ENCODE data around the gene ATP6V1C2. TPM values are rescaled to one million over a fixed set of nuclear protein-coding genes. Genes with fewer than 3 reads are reported as not detected.
"Not testable (repeated sequence)": the region's sequence is repeated elsewhere in the genome, so short reads cannot be mapped to it uniquely, and the experiment has no call there.

ATP6V1C2 gene
- total RNA-seq, 1 donor from 2014 or later = not detected

DNA sequence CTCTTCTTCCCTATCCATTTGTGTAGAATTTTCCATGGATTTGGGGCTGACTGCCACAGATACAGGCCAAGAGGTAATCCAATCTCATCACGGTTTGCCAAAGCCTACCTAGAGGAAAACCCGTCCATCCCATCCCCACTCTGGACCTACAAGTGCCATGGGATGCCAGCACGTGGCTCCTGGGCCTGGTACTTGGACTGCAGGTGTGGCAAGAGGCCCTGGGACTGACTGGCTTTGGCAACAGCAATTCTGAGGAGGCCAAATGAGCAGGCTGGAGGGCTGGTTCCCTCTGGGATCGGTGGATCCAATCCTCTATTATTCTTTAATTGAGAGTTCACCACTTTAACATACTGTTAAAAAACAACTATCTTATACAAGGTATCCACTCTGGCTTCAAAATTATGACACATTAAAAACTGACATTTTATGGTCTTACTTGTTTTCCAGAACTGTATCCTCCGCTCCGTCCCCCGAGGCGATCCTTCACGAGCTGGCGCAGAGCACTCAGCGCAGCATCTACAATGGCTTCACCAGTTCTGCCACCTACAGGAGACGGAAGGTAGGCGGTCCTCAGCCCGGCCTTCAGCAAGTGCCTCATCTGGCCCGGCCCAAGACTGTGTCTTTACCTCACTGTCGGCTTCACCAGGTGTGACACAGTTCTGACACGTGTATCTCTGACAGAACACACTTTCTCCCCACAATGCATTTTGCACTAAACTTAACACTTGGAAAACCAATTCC, 71.4 kb downstream of the ATP6V1C2 start:
- Mint-ChIP-seq H3K36me3 (ENCODE audit: low read depth) (peaks cover 75% of the 10 kb centered on the region), H3K4me1 (peaks cover 11% of the 10 kb centered on the region), H3K27ac (no peak overlapping the region), H3K4me3 (no peak overlapping the region), H3K27me3 (no peaks in the 10 kb centered on the region), H3K9me3 (no peaks in the 10 kb centered on the region)
- no peak for DNase-seq
- intact Hi-C loops (cut with micrococcal nuclease) = no loop called here

DNA sequence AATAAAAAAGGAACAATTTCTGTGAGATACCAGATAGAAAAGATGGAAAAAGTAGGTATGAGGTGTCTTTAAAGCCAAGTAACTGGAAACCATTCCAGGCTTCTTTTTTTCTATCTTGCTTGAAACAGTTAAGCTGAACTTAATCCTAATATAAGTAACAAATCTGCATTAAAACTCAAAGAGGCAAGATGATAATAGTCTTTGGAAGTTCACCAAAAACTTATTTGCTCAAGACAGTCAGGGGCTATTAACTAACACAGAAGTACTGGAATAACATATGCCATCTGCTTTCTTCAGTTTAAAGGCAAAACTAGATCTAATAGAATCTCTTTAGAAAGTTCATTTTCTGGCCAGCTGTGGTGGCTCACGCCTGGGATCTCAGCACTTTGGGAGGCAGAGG, 72.4 kb downstream of the ATP6V1C2 start:
- Mint-ChIP-seq H3K27ac (no peak overlapping the region), H3K27me3 (no peaks in the 10 kb centered on the region), H3K4me3 (no peak overlapping the region), H3K4me1 (peaks cover 12% of the 10 kb centered on the region), H3K36me3 (ENCODE audit: low read depth) (peaks cover 69% of the 10 kb centered on the region), H3K9me3 (no peaks in the 10 kb centered on the region)
- intact Hi-C loops (cut with micrococcal nuclease) = no loop called here
- DNase-seq = no peak

DNA sequence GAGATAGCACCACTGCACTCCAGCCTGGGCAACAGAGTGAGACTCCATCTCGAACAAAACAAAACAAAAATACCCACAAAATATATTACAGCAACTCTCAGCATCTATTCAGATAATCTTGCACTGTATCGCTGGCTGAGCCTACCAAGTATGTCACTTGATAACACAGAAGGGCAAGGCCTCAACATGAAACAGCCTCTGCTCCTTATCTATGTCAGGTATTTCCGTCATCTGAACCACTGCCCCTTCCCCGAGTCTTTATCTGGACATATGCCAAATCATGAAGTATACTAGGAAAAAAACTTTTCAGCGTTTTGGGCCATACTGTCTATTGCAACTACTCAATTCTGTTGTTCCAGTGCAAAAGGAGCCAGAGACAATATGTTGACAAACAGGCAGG, 73.4 kb downstream of the ATP6V1C2 start:
- H3K27ac Mint-ChIP-seq = no peak overlapping the region
- intact Hi-C loops (cut with micrococcal nuclease) = no loop called here

DNA sequence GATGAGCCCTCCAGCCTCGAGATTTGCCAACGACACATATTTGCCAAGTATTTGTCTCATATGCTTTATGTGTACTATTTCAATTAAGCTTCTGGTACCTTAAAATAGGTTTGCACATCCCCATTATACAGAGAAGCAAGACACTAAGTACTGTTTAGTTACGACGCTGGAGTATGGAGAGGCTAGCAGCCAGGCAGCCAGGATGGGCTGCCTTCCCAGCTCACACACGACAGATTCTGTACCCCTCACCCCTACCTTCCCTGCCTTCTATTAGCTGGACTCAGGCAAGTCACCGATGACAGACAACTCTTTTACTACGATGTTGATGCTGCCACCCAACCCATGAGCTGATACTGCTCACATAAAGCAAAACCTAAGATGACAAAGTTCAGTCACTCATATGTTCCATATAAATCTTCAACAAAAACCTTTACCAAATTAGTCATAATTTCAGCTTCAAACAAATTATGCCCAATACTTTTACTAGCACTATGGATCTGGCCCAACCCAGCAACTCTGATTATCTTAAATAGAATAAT, 74.1 kb downstream of the ATP6V1C2 start:
- peaks cover 15% of the 10 kb centered on the region for H3K4me1 Mint-ChIP-seq
- H3K9me3 Mint-ChIP-seq = no peaks in the 10 kb centered on the region
- H3K27me3 Mint-ChIP-seq = no peaks in the 10 kb centered on the region
- no peak for DNase-seq
- intact Hi-C loops (cut with micrococcal nuclease) = no loop called here
- peaks cover 59% of the 10 kb centered on the region for H3K36me3 Mint-ChIP-seq (ENCODE audit: low read depth)
- H3K4me3 Mint-ChIP-seq = no peak overlapping the region
- peak overlapping the region; percentile 7 for H3K27ac Mint-ChIP-seq

More for the DNA sequence above, 73.4 kb downstream of the ATP6V1C2 start:
- Mint-ChIP-seq H3K4me3 (no peak overlapping the region), H3K36me3 (ENCODE audit: low read depth) (peaks cover 66% of the 10 kb centered on the region), H3K4me1 (peaks cover 15% of the 10 kb centered on the region), H3K27me3 (no peaks in the 10 kb centered on the region), H3K9me3 (no peaks in the 10 kb centered on the region)
- no peak for DNase-seq

DNA sequence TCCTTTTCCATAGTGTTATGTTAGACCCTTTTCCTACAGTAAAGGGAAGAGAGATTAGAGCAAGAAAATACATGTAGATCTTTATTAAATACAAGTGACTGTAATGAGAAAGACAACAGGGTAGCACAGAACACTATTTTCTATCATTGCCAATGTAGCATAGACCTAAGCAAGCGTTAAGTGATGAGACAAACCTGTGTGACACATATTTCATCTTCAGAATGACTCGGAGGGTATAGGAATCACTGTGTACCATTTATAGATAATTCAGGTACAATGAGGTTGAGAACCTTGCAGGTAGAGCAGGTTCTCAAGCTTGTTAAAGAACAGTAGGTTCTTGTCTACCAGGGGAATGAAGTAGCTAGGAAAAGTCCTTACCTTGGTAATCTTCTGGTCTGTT, 75.3 kb downstream of the ATP6V1C2 start:
- intact Hi-C loops (cut with micrococcal nuclease) = no loop called here
- H3K4me3 Mint-ChIP-seq = no peak overlapping the region

DNA sequence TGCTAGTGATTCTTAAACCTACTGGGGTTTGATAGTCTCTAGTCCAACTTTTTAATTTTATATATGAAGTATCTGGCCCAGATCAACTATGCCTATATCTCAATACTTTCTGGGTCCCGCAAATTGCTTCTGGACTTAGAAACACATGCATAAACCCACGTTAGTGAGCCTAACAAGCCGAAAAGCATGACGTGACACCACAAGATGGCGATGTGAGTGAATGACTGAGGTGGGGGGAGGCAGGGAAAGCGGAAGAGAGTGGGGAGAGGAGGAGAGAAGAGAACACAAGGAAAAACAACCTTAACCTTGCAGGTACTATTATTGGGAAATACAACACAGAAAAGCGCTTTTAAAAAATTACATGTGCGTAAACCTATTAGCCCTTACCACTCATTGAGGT, 77.4 kb downstream of the ATP6V1C2 start:
- H3K4me3 Mint-ChIP-seq = no peak overlapping the region

More for the DNA sequence above, 75.3 kb downstream of the ATP6V1C2 start:
- Mint-ChIP-seq H3K27ac (no peak overlapping the region), H3K27me3 (no peaks in the 10 kb centered on the region), H3K4me1 (peaks cover 11% of the 10 kb centered on the region), H3K9me3 (no peaks in the 10 kb centered on the region), H3K36me3 (ENCODE audit: low read depth) (peaks cover 48% of the 10 kb centered on the region)
- no peak for DNase-seq

DNA sequence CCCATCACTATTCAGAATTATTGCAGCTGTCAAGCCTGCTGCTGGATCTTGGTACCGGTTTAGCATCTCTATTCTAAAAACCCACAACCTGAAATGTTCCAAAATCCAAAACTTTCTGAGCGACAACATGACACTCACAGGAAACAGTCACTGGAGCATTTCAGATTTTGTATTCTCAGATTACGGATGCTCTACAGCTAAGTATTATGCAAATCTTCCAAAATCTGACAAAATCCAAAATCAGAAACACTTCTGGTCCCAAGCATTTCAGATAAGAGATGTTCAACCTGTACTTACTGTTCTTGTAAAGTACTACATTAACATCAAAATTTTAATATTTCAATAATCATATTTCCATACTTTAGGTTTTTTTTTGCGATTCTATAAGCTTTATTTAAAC, 78.7 kb downstream of the ATP6V1C2 start:
- Mint-ChIP-seq H3K4me3 (no peak overlapping the region), H3K27ac (no peak overlapping the region), H3K9me3 (no peaks in the 10 kb centered on the region), H3K27me3 (no peaks in the 10 kb centered on the region), H3K4me1 (peaks cover 11% of the 10 kb centered on the region), H3K36me3 (ENCODE audit: low read depth) (peaks cover 37% of the 10 kb centered on the region)
- DNase-seq = no peak
- intact Hi-C loops (cut with micrococcal nuclease) = no loop called here

More for the DNA sequence above, 77.4 kb downstream of the ATP6V1C2 start:
- Mint-ChIP-seq H3K4me1 (peaks cover 11% of the 10 kb centered on the region), H3K9me3 (no peaks in the 10 kb centered on the region), H3K27me3 (no peaks in the 10 kb centered on the region), H3K27ac (no peak overlapping the region), H3K36me3 (ENCODE audit: low read depth) (peaks cover 43% of the 10 kb centered on the region)
- intact Hi-C loops (cut with micrococcal nuclease) = no loop called here
- no peak for DNase-seq

DNA sequence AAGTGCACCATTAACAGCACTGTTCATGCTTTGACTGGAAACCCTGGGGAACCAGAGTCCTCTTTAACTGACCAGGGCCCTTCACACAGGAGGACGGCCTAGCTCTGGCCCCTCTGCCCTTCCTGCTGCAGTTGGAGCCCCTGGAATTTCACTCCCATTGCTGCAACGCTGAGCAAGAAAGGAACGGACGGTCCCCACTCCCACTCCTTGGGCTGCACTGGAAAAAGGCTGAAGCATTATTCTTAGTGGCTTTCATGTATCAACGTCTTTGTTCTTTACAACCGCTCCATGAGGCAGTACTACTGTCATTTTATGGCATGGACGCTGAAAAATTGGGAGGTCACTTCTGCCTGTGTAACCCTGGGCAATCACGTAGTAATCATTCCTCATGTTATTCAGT, 81.2 kb downstream of the ATP6V1C2 start:
- peaks cover 12% of the 10 kb centered on the region for H3K4me1 Mint-ChIP-seq
- intact Hi-C loops (cut with micrococcal nuclease) = no loop called here
- H3K27ac Mint-ChIP-seq = no peak overlapping the region
- H3K4me3 Mint-ChIP-seq = no peak overlapping the region
- peaks cover 27% of the 10 kb centered on the region for H3K36me3 Mint-ChIP-seq (ENCODE audit: low read depth)
- no peaks in the 10 kb centered on the region for H3K9me3 Mint-ChIP-seq
- H3K27me3 Mint-ChIP-seq = no peaks in the 10 kb centered on the region
- no peak for DNase-seq

DNA sequence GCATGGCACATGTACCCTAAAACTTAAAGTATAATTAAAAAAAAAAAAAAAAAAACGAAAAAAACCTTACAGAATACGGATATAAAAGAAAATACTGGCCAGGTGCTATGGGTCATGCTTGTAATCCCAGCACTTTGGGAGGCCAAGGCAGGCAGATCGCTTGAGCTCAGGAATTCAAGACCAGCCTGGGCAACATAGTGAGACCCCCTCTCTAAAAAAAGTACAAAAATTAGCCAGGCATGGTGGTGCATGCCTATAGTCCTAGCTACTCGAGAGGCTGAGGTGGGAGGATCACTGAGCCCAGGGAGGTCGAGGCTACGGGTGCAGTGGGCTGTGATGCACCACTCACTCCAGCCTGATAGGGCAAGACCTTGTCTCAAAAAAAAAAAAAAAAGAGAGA, 84.6 kb downstream of the ATP6V1C2 start:
- intact Hi-C loops (cut with micrococcal nuclease); H3K4me3 Mint-ChIP-seq; DNase-seq; H3K9me3 Mint-ChIP-seq; H3K27me3 Mint-ChIP-seq; H3K27ac Mint-ChIP-seq: not testable (repeated sequence)
- peaks cover 30% of the 10 kb centered on the region for H3K4me1 Mint-ChIP-seq
- peaks cover 36% of the 10 kb centered on the region for H3K36me3 Mint-ChIP-seq (ENCODE audit: low read depth)

DNA sequence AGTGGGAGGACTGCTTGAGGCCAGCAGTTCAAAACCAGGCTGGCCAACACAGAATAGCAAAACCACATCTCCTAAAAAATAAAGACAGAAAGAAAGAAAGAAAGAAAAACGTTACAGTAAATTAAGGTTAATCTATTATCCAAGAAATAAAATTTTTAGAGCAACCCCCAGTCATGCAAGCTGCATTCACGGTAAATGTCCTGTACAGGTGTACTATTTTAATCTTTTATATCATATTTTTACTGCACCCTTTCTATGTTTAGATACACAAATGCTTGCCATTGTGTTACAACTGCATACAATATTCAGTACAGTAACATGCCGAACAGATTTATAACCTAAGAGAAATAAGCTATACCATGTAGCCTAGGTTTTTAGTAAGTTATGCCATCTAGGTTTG, 85.1 kb downstream of the ATP6V1C2 start:
- Mint-ChIP-seq H3K4me3 (no peak overlapping the region), H3K36me3 (ENCODE audit: low read depth) (peaks cover 38% of the 10 kb centered on the region), H3K27ac (no peak overlapping the region), H3K9me3 (no peaks in the 10 kb centered on the region), H3K27me3 (no peaks in the 10 kb centered on the region), H3K4me1 (peaks cover 35% of the 10 kb centered on the region)
- intact Hi-C loops (cut with micrococcal nuclease) = no loop called here
- DNase-seq = no peak

DNA sequence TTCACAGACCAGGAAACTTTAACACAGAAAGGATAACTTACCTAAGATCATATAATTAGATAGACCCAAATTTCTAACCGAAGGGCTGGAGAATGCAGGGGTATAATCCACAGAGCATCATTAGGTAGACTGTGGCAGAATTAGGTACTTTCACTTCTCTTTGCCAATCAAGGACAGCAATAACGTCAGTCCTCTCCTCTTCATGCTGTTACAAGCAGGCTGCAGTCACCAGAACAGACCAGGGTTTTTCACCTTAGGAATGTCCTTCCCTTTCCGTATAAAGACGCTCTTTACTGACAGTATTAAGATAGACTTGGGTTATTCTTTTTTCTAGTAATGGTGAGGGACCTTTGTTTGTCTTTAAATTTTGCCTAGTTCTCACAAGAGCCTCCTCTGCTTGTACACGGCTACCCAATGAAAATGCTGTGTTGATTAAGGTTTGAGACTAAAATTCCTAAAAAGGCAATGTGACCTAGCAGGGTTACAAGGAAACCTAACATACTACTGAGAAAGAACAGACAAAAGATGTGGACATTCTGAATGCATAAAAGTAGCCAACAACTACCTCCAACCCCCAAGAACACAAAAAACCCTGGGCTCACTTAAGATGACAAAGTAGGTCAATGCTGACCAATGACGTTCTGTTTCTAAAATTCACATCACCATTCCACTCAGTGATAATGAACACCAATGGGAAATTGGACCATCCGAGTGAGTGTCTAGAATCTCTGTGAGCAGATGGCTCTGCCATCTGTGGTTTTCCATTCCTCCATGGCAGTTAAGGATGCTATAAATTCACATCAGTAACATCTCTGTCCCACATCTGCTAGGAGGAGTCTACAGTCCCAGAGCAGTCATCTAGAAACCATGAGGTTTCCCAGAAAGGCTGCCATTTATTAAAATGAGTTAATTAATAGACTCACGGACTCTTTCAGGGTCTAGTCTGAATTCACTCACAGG, 89.1 kb downstream of the ATP6V1C2 start:
- H3K36me3 Mint-ChIP-seq (ENCODE audit: low read depth) = peaks cover 27% of the 10 kb centered on the region
- H3K9me3 Mint-ChIP-seq = no peaks in the 10 kb centered on the region
- H3K4me3 Mint-ChIP-seq = peak overlapping the region; percentile 94
- peaks cover 4% of the 10 kb centered on the region for H3K27me3 Mint-ChIP-seq
- intact Hi-C loops (cut with micrococcal nuclease) = loop anchor here (5.0 to 10.0 kb wide), 2 partner anchors 534 to 1388 kb away; partner anchors contain the start of genes CPSF3, ITGB1BP1 and ROCK2
- H3K27ac Mint-ChIP-seq = peak overlapping the region; percentile 95
- no peak for DNase-seq
- H3K4me1 Mint-ChIP-seq = peaks cover 36% of the 10 kb centered on the region

DNA sequence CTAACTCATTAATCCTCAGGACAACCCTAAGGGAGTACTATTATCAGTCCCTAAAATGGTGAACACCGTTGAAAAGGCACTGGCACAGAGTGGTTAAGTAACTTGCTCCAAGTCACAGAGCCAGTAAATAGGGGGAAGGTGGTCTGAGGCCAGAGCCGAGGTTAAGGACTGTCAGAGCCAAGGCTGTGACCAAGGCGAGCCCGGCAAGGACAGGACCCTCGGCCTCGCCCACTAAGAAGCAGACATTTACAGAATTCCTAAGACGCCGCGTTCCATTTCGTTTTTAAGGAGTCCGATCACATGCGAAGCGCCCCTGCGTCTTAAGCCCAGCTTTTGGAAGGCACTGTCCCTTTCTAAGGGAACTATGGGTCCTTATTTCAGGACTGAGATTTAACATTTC, 90.1 kb downstream of the ATP6V1C2 start:
- Mint-ChIP-seq H3K9me3 (no peaks in the 10 kb centered on the region), H3K27me3 (peaks cover 10% of the 10 kb centered on the region), H3K27ac (peak overlapping the region; percentile 95), H3K4me1 (peaks cover 36% of the 10 kb centered on the region), H3K36me3 (ENCODE audit: low read depth) (peaks cover 27% of the 10 kb centered on the region), H3K4me3 (peak overlapping the region; percentile 94)
- intact Hi-C loops (cut with micrococcal nuclease) = loop anchor here (5.0 to 10.0 kb wide), 2 partner anchors 533 to 1389 kb away; partner anchors contain the start of genes CPSF3, ITGB1BP1 and ROCK2
- DNase-seq = peak; percentile 67

DNA sequence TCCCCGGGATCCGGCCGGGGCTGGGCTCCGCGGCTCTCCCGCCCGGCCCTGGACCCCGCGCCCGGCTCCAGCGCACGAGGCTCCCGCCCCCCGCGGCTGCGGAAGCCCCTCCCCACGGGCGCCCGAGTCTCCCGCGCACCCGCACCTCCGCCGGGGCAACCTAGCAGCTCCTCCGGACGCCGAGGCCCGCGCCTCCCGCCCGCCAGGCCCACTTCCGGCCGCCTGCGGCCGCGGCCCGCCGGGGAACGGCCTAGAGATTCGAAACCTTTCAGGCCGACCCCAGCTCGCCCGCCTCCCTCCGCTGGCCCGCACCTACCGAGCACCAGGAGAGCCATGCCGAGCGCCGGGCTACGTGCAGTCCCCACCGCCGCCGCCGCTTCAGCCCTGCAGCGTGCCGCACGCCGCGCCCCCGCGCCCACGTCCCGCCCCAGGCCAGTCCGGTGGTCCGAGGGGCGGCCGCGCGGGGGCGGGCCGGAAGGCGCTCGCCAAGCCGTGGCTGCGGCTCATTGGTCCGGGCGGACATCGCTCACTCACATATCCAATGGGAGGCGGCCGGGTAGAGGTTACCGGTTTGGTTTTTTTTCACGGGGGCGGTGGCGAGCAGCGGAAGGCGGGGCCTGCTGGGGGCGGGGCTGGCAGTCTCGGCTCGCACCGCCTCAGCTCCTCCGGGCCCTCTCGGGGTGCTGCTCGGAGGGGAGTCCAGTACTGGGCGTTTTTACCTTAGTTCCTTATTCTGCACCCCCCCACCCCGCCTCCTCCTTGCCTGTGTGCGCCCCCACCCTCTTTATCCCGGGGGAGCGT, 91.1 kb downstream of the ATP6V1C2 start, which contains the start of gene PDIA6:
Gene PDIA6 (minus strand): TSS at position 424 of the 801 bp plus-strand sequence. CDS start 89 bp downstream, at position 335.
- H3K4me3 Mint-ChIP-seq = peak within 1 kb of the TSS; percentile 94
- H3K27ac Mint-ChIP-seq = peak within 1 kb of the TSS; percentile 95
- peak; percentile 99 for DNase-seq
- peaks cover 20% of the 10 kb centered on the region for H3K36me3 Mint-ChIP-seq (ENCODE audit: low read depth)
- peaks cover 17% of the 10 kb centered on the region for H3K27me3 Mint-ChIP-seq
- no peaks in the 10 kb centered on the region for H3K9me3 Mint-ChIP-seq
- intact Hi-C loops (cut with micrococcal nuclease) = loop anchor here (1.0 to 10.0 kb wide), 4 partner anchors 122 to 1390 kb away; partner anchors contain the start of genes CPSF3, ITGB1BP1, ROCK2 and TAF1B
- peaks cover 34% of the 10 kb centered on the region for H3K4me1 Mint-ChIP-seq
